SH-SY5Y (cell line): Measurements from ENCODE around the gene CENPA.

Experiments
- GATA2 ChIP-seq: IDR thresholded peaks from 2 replicates; pipeline ENCODE4 v1.6.1; 2011; ENCODE audit warnings: mild to moderate bottlenecking, low read depth, low read length
- GATA3 ChIP-seq: IDR thresholded peaks from 2 replicates; pipeline ENCODE4 v1.6.1; 2011; ENCODE audit warnings: low read depth, mild to moderate bottlenecking, low read length, moderate library complexity

CENPA gene

DNA sequence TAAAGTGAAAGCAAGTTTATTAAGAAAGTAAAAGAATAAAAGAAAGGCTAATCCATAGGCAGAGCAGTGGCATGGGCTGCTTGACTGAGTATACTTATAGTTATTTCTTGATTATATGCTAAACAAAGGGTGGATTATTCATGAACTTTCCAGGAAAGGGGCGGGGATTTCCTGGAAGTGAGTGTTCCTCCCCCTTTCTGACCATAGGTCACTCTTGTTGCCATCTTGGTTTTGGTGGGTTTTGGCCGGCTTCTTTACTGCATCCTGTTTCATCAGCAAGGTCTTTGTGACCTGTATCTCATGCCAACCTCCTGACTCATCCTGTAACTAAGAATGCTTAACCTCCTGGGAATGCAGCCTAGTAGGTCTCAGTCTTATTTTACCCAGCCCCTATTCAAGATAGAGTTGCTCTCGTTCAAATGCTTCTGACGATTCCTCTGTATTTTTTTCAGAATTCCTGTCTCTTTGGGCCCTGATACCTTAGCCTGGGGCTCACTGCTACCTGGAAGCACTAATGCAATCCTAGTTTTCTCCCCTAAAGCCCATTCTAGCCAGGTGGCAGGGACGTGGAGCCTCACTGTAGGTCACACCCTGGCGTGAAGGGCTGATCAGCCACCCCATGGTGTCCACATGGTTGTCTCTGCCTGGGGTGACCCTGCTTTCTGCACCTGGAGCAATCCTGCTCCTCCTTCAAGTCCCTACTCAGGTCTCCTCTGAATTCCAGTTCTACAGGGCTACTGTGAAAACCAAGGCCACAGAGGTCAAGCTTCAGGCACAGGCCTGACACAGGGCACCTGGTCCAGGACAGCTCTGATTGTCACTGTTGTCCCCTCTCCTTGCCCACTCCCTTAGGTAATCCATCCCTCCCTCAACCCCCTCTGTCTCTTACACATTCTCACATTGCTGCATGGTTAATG is 27.7 kb upstream of the CENPA start:
- TF ChIP-seq GATA2 = no peak

- no peak for TF ChIP-seq GATA2
- no peak for TF ChIP-seq GATA3
Measured at GRCh38 chr2:26758790-26759321, 27.0 kb upstream of the CENPA start.

DNA sequence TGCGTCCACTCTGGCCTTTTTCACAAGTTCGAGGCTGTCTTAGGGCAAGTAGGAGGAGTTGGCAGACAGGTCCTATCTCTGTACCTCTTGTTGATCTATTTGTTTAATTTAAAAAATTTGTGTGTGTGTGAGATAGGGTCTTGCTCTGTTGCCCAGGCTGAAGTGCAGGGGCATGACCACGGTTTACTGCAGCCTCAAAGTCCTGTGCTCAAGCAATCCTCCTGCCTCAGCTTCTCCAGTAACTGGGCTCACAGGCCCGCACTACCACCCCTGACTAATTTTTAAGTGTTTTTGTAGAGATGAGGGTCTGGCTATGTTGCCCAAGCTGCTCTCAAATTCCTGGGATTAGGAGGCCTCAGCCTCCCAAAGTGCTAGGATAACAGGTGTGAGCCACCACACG is 26.0 kb upstream of the CENPA start:
- TF ChIP-seq GATA3 (no peak), GATA2 (no peak)

- TF ChIP-seq GATA2 (no peak), GATA3 (no peak)
Measured at GRCh38 chr2:26763019-26763418, 22.8 kb upstream of the CENPA start.

- TF ChIP-seq GATA2 (no peak), GATA3 (no peak)
Measured at GRCh38 chr2:26764078-26764887, 21.6 kb upstream of the CENPA start, which contains the start of gene SLC35F6. Gene SLC35F6 (plus strand): TSS chr2:26764284. CDS start chr2:26764350, 66 bp downstream.

GRCh38 chr2:26764906-26765305 is 20.9 kb upstream of the CENPA start:
- TF ChIP-seq GATA3 = no peak
- TF ChIP-seq GATA2 = no peak

- TF ChIP-seq GATA2 = no peak
- no peak for TF ChIP-seq GATA3
Measured at GRCh38 chr2:26765475-26766200, 20.2 kb upstream of the CENPA start.

DNA sequence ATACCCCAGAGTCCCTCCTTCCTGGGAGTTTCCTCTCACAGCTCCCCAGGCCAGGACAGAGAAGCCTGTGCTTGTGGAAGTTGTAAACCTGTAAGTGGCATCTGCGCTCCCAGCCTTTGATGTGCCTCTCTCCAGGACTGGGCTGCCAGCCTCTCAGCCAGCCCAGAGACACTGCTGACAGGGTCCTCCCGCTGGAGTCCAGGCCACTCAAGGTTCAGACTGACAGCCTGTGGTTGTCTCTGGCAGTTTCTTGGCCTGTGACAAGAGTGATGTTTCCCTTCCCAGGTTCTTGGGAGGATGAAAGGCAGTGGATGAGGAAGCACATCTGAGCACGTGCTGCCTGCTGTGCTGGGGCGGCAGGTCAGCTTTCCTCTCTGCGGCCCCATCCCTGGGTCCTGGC is 18.7 kb upstream of the CENPA start:
- TF ChIP-seq GATA3 (no peak), GATA2 (no peak)

DNA sequence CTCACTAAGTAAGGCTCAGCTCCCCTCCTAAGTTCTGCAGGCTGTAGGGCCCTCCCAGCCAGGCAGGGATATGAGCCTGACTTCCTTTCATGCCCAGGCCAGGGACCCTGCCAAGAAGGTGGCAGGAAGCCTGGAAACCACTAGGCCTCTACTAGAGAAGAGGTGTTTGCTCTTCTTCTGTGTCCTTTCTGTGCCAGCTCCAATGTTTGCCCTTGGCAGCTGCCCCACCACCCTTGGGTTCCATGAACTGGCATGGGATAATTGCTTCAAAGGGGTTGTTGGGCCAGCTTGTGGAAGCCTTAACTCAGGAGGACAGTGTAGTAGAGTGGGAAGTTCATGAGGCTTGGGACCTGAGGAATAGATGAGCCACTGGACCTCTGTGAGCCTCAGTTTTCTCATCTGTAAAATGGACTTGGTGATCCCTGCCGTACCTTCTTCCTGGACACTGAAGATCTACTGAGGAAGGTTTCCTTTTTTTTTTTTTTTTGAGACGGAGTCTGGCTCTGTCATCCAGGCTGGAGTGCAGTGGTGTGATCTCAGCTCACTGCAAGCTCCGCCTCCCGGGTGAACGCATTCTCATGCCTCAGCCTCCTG is 17.9 kb upstream of the CENPA start:
- TF ChIP-seq GATA2 (no peak), GATA3 (no peak)

GRCh38 chr2:26768759-26769088 is 17.1 kb upstream of the CENPA start:
- TF ChIP-seq GATA2 (no peak), GATA3 (no peak)

GRCh38 chr2:26769089-26769761 is 16.6 kb upstream of the CENPA start:
- TF ChIP-seq GATA2 = no peak
- no peak for TF ChIP-seq GATA3

DNA sequence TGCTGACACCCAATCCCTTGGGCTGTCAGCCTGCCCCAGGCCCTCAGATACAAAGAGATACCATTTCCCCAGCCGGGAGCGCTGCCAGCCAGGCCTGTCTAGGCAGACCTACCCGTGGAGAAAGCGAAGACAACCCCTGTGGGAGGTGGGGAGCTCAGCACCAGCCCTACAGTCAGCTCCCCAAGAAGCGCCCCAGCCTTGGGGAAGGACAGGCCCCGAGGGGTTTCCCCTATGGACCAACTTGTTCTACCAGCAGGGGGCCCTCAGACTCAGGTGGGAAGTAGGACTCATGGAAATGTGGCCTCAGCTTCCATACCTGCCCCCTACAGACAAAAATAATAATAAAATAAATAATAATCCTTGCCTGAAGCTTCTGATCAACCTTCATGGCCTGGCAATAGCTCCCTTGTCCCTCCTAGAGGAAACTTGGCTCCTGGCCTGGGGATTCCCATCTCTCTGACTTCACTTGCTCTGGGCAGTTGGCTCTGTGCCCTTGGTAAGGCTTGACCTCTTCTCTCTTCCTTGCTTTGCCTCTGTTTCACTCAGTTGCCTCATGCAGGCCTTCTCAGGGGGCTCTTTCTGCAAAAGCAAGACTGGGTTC is 14.8 kb upstream of the CENPA start:
- no peak for TF ChIP-seq GATA2
- TF ChIP-seq GATA3 = no peak
